Measurements from ENCODE around the gene SUSD1.
"Not testable (repeated sequence)": the region's sequence is repeated elsewhere in the genome, so short reads cannot be mapped to it uniquely, and the experiment has no call there.

The SUSD1 gene

DNA sequence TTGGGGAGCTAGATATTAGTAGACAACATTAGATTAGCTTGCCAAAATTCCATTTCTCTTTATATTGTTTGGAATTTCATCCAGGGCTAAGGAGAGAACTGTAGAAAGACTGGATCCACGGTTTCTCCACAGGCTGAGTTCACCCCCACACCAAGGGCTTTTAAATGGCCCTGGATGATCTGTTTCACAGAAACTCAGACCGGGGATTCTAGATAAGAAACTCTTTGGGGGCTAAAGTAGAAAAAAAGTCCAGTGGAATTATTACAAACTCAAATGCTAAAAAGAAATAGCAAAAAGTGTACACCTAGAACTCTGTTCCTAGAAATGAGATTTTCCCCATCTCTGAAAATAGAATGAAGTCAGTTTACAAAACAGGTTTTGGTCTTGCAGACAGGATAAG is 80.9 kb downstream of the SUSD1 start:
- DNase-seq = no peak

DNA sequence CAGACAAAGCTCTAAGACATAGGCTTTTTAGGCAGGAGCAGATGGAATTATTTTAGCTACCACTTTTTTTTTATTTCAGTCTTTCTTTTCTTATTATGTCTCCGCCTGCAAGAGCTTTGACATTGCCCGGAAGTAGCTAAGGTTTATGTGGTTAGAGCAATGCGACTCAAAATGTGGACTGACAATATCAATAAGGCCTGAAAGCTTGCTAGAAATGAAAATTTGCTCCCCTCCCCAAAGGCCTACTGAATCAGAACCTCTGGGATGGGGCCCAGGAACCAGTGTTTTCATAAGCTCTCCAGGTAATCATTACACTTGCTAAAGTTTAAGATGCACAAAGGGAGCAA is 81.3 kb downstream of the SUSD1 start:
- DNase-seq = no peak

DNA sequence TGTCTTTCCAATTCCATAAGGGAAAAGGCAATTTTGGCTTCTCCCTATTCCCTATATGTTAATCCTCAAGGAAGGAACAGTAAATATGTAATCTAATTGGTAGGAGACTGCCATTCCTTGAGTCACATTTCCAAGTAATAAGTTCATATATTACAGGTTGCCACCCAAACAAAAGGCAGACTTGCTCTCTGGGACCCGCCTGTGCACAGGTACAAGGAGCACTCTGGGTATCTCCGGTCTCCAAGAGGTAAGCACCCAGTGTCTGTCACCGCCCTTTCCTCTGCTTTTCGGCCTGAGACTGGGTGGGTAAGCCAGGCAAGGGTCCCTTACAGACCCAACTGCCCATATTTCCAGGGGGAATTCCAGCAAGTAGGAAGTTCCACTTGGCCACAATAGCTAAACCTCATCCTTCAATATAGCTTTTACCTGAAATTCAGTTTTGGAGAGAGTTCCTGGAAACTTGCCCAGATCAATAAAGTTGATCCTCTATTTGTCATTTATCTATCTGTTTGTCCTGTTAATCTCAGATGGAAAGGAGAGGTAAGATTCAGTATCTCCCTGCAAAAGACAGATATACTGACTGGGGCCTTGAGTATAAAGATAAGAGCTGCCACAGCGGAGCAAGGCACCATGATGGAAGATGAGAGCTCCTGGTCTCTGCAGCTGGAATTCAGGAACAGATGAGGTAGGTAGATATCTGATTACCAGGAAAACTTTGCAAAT is 81.8 kb downstream of the SUSD1 start:
- no peak for DNase-seq

DNA sequence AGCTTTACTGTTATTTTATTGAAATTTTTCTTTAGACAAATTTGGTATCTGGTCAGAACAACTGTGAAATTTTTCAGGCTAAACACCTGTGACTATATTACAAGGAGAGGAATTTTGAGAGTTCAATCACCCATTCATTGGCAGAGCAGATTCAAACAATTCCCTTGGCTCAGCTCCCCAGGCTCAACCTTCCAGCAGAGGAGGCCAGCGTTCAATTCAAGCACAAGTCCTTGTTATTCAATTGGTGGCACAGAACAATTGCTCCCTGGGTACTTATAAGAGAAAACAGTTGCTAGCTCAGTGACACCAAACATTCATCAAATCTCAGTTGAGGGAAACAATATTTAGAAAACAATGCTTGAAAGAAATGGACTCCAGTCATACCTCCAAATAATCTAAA is 83.3 kb downstream of the SUSD1 start:
- DNase-seq = no peak

DNA sequence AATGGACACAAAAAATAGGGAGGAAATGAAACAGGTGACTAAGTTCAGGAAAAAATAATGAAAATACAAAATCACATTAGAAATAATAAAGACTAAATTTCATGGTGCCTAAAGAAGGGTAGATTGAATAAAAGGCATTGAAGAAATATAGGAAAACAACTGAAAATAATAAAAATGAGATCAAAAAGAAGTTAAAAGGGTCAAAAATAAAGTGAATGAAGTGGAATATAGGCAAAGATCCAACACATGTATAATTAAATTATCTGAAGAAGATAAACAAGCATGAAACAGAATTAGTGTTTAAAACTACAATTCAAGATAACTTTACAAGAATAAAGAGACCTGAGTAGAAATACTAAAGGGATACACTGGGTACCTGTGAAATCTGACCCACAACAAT is 87.6 kb downstream of the SUSD1 start:
- DNase-seq = no peak

DNA sequence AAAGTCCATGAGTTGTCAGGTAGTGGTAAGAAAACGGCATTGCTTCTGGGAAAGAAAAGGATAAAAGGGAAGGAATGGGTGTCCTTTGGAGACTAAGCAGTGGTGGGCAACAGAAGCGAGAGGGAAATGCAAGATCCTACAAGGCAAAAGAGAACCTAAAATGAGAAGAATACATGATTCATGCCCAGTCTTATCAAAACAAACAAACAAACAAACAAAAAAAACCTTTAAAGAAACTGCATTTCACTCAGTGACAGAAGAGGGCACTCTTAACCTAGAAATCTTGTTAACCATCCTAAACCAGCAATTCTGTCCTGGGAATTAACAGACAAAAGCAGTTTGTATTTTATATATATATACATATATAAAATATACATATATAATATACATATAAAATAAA is 88.5 kb downstream of the SUSD1 start:
- DNase-seq = no peak

DNA sequence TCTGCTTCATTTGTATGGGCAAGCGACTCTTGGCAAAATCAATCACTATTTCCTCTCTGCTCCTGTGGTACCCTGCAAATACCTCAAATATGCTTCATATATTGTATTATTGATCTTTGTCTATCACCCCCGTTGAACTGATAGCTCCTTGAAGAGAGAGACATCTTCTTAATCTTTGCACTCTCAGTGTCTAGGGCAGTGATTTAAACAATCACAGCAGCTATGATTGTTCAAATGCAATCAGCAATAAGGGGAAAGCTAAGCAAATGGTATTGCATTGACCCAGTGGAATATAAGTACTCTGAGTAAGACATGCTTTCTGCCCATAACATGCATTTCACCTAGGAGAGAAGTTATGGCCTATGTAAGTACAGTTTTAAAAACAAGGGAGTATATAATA is 90.2 kb downstream of the SUSD1 start:
- DNase-seq = no peak

DNA sequence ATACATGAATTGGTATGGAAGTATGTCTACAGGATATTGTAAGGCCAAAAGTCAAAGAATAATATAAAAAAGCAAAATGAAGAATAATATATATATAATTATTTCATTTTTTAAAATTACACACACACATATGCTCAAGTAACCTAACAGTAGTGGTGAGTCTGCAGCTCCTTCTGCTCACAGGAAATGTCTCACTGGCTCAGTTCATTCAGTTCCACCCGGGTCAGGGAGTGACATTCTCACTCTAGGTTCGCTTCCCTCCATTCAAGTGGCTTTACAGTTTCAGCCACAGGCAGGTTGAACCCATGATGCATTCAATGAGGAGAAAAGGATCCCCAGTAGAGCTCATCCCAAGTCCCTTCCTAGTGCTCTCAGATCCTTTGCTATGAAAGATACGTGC is 90.8 kb downstream of the SUSD1 start:
- DNase-seq = no peak

DNA sequence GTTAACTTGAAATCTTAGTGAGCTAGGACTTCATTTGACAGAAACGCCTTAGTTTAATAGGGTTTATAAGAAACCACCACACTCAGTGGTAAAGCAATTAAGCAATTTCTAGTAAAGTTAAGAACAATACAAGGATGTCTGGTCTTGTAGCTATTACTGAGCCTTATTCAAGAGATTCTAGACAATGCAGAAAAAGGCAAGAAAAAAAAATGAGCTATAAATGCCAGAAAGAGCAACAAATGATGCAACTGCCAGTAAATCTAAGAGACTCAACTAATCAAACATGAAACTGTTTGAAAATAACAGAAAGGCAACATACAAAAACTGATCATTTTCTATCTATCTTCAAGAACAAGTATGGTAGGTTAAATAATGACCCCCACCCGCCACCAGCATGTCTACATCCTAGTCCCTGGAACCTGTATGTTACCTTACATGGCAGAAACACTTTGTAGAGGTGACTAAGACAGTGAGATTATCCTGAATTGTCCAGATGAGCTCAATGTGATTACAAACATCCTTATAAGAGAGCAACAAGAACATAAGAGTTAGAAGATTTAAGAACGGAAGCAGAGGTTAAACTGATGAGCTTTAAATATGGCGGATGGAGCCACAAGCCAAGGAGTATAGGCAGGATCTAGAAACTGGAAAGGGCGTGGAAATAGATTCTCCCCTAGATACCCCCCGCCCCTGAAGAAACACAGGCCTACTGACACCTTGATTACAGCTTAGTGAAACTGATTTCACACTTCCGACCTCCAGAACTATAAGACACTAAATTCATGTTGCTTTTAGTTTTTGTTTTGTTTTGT is 93.0 kb downstream of the SUSD1 start:
- no peak for DNase-seq

DNA sequence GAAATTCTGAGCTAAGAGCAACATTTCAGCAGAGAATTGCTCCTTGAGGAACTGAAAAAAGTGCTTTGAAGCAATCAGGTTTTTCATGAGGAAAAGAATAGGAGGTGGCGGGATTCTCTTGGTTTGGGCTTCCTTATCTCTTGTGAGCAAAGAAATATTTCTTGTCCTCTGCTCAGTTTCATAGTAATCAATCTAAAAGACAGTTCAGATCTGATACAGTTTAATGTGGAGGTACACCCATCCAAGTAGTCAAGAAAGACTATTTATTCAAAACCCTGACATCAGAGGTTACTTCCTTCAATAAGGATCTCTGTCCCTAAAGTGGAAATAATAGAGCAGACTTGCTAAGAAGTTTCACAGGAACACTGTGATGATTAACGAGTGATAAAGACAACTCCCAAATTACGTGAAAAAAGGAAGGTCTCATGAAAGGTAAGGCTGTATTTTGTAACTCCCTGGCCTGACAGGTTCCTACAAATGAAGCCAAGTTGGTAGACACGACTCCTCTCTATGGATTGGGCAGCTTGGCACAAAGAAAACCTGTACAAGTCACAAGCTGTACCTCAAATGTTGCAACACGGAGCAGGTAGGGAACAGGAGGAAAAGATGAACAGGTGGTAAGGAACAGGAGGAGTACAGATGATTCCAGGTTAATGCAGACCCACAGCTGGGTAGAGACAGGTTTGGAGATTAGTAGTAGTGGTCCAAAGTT is 94.1 kb downstream of the SUSD1 start:
- no peak for DNase-seq

DNA sequence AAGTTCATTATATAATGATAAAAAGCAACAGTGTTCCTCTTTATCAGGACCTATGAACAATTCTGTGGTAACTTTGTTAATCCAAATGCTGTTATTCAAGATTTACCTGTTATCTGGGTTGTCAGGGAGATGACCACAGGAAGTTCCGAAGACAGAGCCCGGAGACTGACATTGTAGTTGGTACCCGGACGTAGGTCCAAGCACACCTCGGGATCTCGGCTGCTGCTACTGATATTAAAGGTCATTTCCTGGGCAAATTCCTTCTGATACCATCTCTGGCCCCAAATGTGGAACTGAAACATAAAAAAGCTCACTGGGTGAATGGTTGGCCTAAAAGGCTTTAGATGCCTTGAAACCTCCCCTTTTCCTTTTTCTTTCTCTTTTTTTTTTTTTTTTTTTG is 96.7 kb downstream of the SUSD1 start:
- no peak for DNase-seq

DNA sequence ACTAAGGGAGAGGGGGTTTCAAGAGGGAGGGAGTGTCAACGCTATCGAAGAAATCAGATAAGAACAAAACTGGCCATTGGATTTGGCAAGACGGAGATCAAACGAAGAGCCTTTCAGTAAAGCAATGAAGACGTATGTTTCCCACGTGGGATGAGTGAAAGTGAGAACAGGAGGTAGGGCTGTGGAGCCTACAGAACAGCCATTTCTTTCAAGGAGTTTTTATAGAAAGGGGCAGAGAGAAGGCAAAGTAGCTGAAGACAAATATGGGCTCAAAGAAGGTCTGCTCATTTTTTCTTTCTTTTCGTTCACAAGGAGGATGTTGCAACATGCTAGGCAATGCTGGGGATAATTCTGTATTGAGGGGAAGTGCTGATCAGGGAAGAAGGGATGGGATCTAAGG is 98.3 kb downstream of the SUSD1 start:
- DNase-seq = no peak

DNA sequence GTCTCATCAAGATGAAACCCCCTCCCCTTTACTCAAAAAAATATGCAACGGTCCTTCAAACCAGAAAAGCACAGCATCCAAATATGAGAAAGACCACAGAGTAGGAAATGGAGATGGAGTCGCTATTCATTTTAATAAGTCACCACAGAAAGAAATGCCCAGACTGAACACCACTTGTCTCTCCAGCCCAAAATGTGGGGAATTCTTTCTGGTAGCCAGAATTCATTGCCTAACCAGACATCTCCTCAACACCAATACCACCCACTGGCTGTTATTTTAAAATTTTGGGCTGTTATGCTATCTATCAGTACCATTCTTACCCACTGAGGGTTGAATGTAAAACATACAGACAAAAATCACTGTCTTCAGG is 100.1 kb downstream of the SUSD1 start:
- DNase-seq = no peak

DNA sequence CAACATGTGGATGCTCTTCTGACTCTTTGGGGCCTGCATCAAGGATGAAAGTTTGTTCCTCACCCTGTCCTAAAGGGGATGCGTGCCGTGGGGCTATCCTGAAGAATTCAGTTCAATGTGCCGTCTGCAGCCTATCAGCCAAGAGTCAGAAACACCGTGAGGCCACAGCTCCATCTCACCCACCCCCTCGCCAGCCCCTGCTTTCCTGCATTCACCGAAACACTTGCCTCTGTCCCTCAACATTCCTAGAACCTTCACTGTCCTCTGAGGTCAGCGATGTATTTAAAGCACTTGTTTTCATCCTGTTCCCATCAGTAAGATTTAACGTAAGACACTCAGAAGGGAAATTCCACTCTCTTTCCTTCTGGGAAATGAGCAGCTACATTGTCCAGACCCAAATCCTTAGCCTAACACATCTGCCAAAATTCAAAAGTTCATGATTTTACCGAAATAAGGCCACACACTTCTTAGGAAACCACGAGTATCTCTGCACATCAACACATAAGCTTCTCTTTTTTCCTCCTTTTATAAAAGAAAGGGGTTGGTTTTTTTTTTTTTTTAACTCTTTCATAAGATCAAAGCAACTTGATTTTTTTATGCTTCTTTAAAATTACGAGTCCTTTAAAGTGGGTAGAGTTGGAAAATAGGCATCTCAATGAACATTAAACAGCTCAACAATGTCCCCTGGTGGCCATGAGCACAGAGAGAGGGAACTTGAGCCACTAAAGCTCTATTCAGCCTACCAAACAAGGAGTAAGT is 100.7 kb downstream of the SUSD1 start:
- peak; percentile 70 for DNase-seq

DNA sequence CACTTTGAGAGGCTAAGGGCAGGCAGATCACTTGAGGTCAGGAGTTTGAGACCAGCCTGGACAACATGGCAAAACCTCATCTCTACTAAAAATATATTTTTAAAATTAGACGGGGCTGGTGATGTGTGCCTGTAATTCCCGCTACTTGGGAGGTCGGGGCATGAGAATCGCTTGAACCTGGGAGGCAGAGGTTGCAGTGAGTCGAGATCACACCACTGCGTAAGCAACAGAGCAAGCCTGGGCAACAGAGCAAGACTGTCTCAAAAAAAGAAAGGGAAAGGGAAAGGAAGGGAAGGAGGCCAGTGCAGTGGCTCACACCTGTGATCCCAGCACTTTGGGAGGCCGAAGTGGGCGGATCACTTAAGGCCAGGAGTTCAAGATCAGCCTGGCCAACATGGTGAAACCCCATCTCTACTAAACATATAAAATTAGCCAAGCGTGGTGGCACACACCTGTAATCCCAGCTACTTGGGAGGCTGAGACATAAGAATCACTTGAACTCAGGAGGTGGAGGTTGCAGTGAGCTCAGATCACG is 101.4 kb downstream of the SUSD1 start:
- DNase-seq = not testable (repeated sequence)

DNA sequence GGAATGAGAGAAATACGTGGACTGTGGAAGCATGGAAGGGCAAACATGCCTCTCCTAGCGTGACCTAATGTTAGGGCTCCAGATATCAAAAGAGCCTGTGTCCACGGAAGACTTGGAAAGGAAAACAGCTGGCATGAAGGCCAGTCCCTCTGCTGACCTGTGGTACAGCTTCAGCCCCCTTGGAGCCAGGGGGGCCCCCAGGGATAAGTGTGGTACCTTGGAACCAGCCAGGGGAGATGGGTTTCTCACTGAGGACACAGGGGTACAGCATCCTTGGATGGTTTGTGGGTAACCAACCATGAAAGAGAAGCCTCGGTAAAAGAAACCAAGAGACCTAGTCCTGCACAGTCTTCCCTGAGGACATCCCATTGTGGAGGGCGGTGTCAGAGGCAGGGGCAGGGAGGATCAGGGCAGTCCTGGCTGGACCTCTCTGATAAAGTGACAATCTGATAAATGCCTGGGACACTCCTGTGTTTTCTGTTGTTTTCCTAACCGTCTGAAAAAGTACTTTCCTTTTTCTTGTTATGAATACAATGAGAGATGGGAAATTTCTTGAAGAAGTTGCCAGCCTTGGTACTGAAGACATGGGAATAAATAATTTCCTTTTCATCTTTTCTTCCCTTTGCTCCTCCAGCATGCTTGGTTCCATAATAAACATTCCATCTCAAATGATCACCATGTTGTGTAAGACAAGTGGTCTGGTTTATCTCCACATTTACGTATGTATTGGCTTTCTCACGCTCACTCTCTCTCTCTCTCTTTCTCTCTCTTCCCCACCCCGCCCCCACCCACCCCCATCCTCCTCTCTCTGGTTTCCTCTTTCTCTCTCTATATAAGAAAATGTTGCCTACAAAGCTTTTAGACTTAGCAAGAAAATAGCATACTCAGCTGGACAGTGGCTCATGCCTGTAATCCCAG is 102.1 kb downstream of the SUSD1 start:
- DNase-seq = no peak

DNA sequence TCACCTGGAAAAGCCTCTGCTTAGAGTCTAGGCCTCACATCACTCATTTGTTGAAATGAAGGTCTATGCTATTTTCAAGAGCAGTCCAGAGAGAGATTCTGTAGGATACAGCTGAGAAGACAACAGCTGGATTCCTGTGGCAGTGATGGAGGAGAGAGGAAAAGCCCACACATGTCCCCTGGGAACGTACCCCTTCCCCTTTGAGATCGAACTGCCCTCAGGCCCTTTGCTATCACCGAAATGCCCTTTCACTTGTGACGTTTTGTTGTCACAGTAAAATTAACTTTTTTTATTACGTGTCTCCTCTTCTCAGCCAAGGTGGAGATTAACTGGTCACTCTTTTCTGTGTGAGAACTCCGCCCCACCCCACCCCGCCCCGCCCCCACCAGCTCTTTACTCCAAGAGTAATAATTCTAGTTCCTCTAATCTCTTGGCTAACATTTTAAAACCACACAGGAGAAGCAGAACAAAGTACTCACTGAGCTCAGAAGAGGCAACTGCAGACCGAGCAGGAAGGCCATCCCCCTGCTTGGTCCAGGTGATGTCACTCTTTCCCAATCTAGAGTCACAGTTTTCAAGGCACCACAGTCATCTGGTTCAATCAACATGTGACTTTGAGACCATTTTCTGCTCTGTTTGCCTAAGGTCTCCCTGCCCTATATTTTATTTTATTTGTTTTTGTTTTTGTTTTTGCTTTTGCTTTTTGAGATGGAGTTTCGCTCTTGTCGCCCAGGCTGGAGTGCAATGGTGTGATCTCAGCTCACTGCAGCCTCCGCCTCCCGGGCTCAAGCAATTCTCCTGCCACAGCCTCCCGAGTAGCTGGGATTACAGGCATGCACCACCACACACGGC is 105.6 kb downstream of the SUSD1 start:
- DNase-seq = no peak

DNA sequence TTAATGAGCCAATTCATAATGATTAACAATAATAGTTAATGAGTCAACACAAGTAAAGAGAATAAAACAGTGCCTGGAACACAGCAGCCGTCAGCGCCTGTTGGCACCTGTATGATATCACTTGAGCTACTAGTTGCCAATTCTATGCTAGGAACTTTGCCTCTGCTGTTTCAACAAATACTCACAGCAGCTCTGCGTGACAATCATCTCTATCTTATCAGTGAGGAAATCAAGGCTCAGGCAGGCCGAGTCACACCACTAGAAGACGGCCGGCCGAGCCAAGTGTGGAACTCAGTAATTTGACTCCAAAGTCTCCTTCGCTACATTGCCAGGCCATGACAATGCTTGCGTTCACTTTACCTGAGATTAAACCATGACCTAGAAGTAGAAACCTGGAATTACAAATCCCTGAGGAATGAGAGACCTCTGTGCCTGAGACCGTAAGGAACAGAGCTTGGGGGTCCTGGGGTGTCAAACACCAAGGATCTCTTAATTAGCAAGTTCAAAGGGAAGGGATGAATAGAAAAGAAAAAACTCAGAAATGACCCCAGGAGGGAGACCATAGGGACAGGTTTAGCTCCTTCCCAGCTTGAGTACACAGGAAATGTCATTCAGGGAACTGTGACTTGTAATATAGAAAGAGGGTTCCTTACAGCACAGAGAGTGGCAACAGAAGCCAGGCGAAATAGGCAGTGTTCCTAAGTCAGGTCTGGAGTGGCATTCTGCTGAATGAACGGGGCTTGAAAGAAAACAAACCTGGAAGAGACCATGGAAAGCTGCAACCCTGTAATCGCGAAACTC is 109.1 kb downstream of the SUSD1 start:
- no peak for DNase-seq

DNA sequence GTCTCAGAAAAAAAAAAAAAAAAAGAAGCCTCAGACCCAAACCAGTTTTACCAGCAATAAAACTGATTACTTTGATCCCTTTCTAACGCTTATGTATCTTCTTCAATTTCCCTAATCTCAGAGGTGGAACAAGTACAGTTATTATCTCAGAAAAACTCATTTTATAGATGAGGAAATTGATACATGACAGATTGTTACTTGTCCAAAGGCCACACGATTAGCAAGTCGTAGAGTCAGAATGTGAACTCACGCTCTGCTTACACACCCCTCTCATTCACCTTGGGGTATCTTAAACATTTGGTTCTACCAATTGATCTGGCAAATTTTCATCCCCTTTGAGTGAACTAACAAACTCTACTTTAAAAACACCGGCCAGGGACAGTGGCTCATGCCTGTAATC is 110.2 kb downstream of the SUSD1 start:
- DNase-seq = no peak

DNA sequence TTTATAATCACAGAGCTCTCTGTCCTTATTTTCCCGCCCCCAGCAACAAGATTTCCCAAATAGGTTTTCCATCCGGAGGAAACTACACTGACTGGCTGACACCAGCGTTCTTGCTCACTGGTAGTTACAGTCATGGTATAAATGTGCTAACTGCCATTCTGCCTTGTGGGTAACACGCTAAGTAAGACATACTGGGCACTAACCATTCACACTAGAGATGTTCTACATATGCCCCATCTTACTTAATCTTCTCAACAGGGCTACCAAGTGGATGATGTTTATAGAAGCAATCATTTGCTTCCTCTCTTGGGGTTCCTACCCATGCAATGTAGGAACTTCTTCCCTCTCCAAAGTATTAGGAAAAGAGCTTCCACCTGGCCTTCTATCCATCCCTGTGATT is 111.5 kb downstream of the SUSD1 start:
- no peak for DNase-seq
